HG03571 (cell line): ENCODE data around the gene CSTPP1.
"Not testable (repeated sequence)": the region's sequence is repeated elsewhere in the genome, so short reads cannot be mapped to it uniquely, and the experiment has no call there.

Source experiments
- ATAC-seq: cut with Tn5 transposase; IDR thresholded peaks from one replicate; pipeline ENCODE4 v1.9.1; 2021; ENCODE audit not compliant: unreplicated experiment

Gene CSTPP1

DNA sequence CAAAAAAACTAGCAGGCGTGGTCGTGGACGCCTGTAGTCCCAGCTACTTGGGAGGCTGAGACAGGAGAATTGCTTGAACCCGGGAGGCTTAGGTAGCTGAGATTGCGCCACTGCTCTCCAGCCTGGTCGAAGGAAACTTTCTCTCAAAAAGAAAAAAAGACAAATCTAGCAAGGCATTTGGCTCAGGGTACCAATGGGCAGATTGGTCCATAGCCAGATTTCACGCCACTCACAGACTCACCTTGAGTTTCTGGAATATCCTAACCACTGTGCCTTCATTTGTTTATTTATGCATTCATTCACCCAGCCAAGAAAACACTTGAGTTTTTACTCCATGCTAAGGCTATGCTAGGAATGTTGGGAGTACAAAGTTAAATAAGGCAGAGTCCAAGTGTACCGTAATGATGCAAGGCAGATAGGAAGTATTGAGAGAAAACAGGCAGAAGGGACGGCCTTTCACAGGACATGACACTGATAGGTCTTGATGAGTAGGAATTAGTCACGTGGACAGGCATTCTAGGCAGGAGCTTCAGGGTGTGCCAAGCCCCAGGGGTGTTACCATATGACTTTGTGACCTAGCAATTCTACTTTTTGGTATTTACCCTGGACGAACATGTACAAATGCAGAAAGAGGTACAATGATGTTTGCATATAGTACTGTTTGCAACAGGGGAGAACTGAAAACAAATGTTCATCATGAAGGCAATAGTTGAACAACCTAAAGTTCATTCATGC lies 252.7 kb downstream of the CSTPP1 start:
- no peak for ATAC-seq

DNA sequence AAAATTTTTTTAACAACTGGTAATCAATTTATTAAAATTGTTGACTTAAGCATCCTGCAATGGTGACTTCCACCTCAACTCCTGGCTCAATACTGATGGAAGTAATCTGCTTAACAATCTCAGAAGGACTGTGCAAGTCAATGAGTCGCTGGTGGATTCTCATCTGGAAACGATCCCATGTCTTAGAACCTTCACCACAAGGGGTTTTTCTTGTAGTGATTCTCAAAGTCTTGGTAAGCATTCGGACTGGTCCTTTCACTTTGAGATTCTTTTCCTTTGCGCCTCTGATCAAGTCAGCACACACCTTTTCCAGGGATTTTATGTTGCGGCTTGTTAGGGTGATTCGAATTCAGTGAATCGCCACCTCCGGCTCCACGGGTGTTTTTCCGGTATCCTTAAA lies 254.6 kb downstream of the CSTPP1 start:
- ATAC-seq = not testable (repeated sequence)

DNA sequence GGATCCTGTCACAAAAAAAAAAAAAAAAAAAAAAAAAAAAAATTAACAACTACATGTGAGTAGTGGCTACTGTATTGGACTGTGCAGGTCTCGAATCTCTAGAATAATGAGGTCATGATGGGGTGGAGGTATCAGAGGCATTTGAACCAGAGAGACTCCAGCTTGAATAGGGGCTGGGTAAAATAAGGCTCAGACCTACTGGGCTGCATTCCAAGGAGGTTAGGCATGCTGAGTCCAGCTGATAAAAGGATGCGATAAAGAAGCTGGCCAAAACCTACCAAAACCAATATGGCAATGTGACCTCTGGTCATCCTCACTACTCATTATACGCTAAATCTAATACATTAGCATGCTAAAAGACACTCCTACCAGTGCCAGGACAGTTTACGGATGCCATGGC lies 255.6 kb downstream of the CSTPP1 start:
- ATAC-seq = no peak

GRCh38 chr11:47198161-47198560 lies 261.6 kb downstream of the CSTPP1 start:
- ATAC-seq = not testable (repeated sequence)

- ATAC-seq = no peak
Measured at GRCh38 chr11:47201015-47201414, 264.5 kb downstream of the CSTPP1 start.

GRCh38 chr11:47202576-47202975 lies 266.0 kb downstream of the CSTPP1 start:
- ATAC-seq = no peak

- ATAC-seq = no peak
Measured at GRCh38 chr11:47204637-47204989, 268.1 kb downstream of the CSTPP1 start.

GRCh38 chr11:47206577-47206976 lies 270.0 kb downstream of the CSTPP1 start:
- not testable (repeated sequence) for ATAC-seq

DNA sequence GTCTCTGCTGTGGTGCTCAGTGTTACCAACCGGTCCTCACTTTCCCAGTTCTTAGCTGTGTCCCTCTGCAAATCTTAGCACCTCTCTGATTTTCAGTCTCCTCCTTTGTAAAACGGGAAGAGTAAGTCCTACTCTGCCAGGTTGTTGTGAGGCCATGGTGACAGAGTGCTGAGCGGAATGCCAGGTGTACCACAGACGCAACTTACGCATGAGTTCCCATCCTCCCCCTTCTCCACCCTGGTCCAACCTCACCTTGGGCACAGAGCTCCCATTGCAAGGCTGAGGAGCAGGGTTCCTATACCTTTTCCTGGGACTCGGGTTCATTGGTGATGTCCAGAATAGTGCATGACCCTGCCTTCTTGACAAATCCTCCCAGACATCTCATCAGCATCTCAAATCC lies 270.9 kb downstream of the CSTPP1 start:
- no peak for ATAC-seq

DNA sequence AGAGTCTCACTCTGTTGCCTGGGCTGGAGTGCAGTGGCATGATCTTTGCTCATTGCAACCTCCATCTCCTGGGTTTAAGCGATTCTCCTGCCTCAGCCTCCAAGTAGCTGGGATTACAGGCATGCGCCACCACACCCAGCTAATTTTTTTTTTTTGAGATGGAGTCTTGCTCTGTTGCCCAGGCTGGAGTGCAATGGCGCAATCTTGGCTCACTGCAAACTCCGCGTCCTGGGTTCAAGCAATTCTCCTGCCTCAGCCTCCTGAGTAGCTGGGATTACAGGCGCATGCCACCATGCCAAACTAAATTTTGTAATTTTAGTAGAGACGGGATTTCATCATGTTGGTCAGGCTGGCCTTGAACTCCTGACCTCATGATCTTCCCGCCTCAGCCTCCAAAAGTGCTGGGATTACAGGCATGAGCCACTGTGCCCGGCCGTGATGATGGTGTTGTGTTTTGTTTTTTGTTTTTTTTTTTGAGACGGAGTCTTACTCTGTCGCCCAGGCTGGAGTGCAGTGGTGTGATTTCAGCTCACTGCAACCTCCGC lies 271.5 kb downstream of the CSTPP1 start:
- ATAC-seq = not testable (repeated sequence)

GRCh38 chr11:47208628-47209027 lies 272.1 kb downstream of the CSTPP1 start:
- no peak for ATAC-seq
